Calu3 (cell line): ENCODE results near the gene SULT6B1. TPM values are rescaled to one million over a fixed set of nuclear protein-coding genes. Genes with fewer than 3 reads are reported as not detected.

Source experiments
- BruUV-seq: library from RNA; stranded (reverse); fragments of 400-500 nt; replicated peaks from 2 replicates; lab custom pipeline; 2021; lab: Mats Ljungman, UMichigan
- CTCF ChIA-PET: fragments of 300-600 bp; sonication (Branson Sonifier 250); formaldehyde crosslinking; loops from one replicate; lab custom pipeline; 2022; ENCODE audit warnings: antibody characterized with exemption; lab: Charles Lee
- DNase-seq: peaks from one replicate; pipeline ENCODE4 v3.0.0; 2022
- H3K27ac Mint-ChIP-seq: one replicate; pipeline ENCODE4 v1.8.0; 2022; ENCODE audit warnings: mixed read lengths; ENCODE audit not compliant: unreplicated experiment
- H3K27me3 Mint-ChIP-seq: one replicate; pipeline ENCODE4 v1.8.0; 2022; ENCODE audit warnings: mixed read lengths; ENCODE audit not compliant: unreplicated experiment
- H3K36me3 Mint-ChIP-seq: one replicate; pipeline ENCODE4 v1.8.0; 2022; ENCODE audit warnings: mild to moderate bottlenecking, moderate library complexity, mixed read lengths; ENCODE audit not compliant: insufficient read depth, unreplicated experiment
- H3K4me1 Mint-ChIP-seq: one replicate; pipeline ENCODE4 v1.8.0; 2022; ENCODE audit warnings: mild to moderate bottlenecking, low read depth, mixed read lengths; ENCODE audit not compliant: unreplicated experiment
- H3K4me3 Mint-ChIP-seq: one replicate; pipeline ENCODE4 v1.8.0; 2022; ENCODE audit warnings: mild to moderate bottlenecking, low read depth, moderate library complexity, mixed read lengths; ENCODE audit not compliant: unreplicated experiment
- H3K9me3 Mint-ChIP-seq: one replicate; pipeline ENCODE4 v1.8.0; 2022; ENCODE audit warnings: low read depth, mixed read lengths; ENCODE audit not compliant: unreplicated experiment
- intact Hi-C: fragments of 100-400 bp; cut with micrococcal nuclease; formaldehyde crosslinking; loops from one replicate; pipeline ENCODE4 v1.10.0; 2022; ENCODE audit not compliant: unreplicated experiment
- total RNA-seq: library from RNA; stranded (reverse); gene quantifications from 2 replicates; pipeline ENCODE4 v1.2.3, GENCODE V29; 2022
- TF ChIP-seq, protein P1 (sequence below): fragments of 200-600 bp; IDR thresholded peaks from one replicate; pipeline ENCODE4 v1.8.0; 2022; ENCODE audit warnings: antibody characterized with exemption; ENCODE audit not compliant: unreplicated experiment

Gene SULT6B1
- total RNA-seq, 1 experiment from 2014 or later = not detected

DNA sequence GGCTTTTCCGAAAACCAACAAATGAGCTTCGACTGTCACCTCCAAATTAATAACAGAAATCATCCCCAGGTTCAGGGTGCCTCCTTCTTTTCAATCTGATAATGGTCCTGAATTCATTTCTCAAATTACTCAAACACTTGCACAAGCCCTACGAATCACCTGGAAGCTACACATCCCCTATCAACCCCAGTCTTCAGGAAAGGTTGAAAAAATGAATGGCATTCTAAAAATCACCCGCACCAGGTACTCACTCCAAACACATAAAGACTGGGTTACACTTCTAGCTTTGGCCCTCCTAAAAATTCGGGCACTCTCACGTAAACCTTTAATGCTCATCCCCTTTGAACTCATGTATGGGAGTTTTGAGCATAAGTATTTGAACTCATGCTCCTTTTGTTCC, 55.6 kb downstream of the SULT6B1 start:
- Mint-ChIP-seq H3K36me3 (peaks cover 26% of the 10 kb centered on the region), H3K4me1 (peaks cover 14% of the 10 kb centered on the region), H3K4me3 (no peak overlapping the region), H3K27ac (no peak overlapping the region), H3K9me3 (no peaks in the 10 kb centered on the region), H3K27me3 (no peaks in the 10 kb centered on the region)
- CTCF ChIA-PET = no interaction called here
- intact Hi-C loops = no loop called here
- BruUV-seq = no TSS peak
- no peak for DNase-seq
- TF ChIP-seq, protein P1, sequence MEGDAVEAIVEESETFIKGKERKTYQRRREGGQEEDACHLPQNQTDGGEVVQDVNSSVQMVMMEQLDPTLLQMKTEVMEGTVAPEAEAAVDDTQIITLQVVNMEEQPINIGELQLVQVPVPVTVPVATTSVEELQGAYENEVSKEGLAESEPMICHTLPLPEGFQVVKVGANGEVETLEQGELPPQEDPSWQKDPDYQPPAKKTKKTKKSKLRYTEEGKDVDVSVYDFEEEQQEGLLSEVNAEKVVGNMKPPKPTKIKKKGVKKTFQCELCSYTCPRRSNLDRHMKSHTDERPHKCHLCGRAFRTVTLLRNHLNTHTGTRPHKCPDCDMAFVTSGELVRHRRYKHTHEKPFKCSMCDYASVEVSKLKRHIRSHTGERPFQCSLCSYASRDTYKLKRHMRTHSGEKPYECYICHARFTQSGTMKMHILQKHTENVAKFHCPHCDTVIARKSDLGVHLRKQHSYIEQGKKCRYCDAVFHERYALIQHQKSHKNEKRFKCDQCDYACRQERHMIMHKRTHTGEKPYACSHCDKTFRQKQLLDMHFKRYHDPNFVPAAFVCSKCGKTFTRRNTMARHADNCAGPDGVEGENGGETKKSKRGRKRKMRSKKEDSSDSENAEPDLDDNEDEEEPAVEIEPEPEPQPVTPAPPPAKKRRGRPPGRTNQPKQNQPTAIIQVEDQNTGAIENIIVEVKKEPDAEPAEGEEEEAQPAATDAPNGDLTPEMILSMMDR = no peak

DNA sequence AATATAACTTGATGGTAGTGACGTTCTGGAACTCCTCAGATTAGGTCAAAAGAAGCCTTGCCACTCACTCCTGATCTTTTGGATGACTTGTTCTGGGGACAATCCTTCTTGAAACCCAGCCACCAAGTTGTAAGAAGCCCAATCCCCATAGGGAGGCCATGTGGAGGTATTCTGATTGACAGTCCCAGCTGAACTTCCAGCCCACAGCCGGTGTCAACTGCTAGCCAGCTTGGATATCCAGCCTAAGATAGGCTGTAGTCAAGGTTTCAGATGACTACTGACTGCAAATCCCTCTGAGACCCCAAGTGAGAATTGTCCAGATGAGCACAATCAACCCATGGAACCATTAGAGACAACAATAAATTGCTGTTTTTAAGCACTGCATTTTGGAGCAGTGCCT, 63.1 kb downstream of the SULT6B1 start:
- TF ChIP-seq, protein P1 = no peak
- BruUV-seq = no TSS peak
- H3K4me1 Mint-ChIP-seq = no peaks in the 10 kb centered on the region

DNA sequence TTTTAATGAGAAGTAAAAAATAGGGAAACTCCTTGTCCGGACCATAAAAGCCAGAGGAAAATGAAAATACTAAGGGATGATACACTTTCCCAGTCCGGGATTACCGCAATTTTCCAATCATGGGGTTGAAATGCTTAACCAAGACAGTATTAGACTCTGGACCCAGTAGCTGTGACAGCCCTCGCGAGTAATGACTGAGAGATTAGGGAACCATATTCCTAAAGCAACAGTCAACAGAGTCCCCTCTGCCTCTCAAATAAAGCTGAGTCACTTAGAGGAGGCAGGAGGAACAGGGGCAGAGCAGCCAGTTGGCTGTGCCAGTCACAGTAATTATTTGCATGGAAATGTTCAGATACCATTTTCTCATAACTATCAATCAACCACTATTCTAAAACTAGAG, 69.3 kb downstream of the SULT6B1 start:
- TF ChIP-seq, protein P1 = no peak
- Mint-ChIP-seq H3K36me3 (peaks cover 42% of the 10 kb centered on the region), H3K4me1 (no peaks in the 10 kb centered on the region), H3K27ac (peak overlapping the region; percentile 6), H3K27me3 (no peaks in the 10 kb centered on the region), H3K9me3 (no peaks in the 10 kb centered on the region), H3K4me3 (no peak overlapping the region)
- no TSS peak for BruUV-seq
- CTCF ChIA-PET = no interaction called here
- DNase-seq = no peak
- intact Hi-C loops = no loop called here

More for the DNA sequence above, 63.1 kb downstream of the SULT6B1 start:
- Mint-ChIP-seq H3K36me3 (peaks cover 38% of the 10 kb centered on the region), H3K27ac (no peak overlapping the region), H3K4me3 (no peak overlapping the region), H3K9me3 (no peaks in the 10 kb centered on the region), H3K27me3 (no peaks in the 10 kb centered on the region)
- CTCF ChIA-PET = no interaction called here
- intact Hi-C loops = no loop called here
- no peak for DNase-seq

Other genes starting within 250 kb of the SULT6B1 start
- 25.9 and 29.3 TPM in 2 replicates for gene STRN, start 222.1 kb downstream of the SULT6B1 start, total RNA-seq
- gene HEATR5B, start 104.3 kb downstream of the SULT6B1 start, total RNA-seq = 12.2 and 13.1 TPM in 2 replicates
- 5.4 and 5.8 TPM in 2 replicates for gene GPATCH11, start 104.2 kb downstream of the SULT6B1 start, total RNA-seq
- gene EIF2AK2, start 31.7 kb downstream of the SULT6B1 start, total RNA-seq = 91.2 and 121 TPM in 2 replicates
- 37.6 and 40.7 TPM in 2 replicates for gene CEBPZOS, start 7.8 kb upstream of the SULT6B1 start, total RNA-seq
- gene CEBPZ, start 42.9 kb upstream of the SULT6B1 start, total RNA-seq = 60.7 and 64.9 TPM in 2 replicates
- gene NDUFAF7, start 43.0 kb upstream of the SULT6B1 start, total RNA-seq = 20.4 and 22.3 TPM in 2 replicates
- gene PRKD3, start 136.2 kb upstream of the SULT6B1 start, total RNA-seq = 24.8 and 33.4 TPM in 2 replicates
- gene QPCT, start 156.0 kb upstream of the SULT6B1 start, total RNA-seq = 7.4 and 8.9 TPM in 2 replicates